ENCODE results near the gene PRKCE.

- TF ChIP-seq POLR2AphosphoS5 (IDR thresholded peaks at IDR 0.05), result no peak
- no peak for TF ChIP-seq CTCF (IDR thresholded peaks at IDR 0.05)
- no peak for TF ChIP-seq POLR2A (IDR thresholded peaks at IDR 0.05)
- TF ChIP-seq EP300 (IDR thresholded peaks at IDR 0.05), result no peak
Measured at GRCh38 chr2:45637440-45637839, 14.0 kb upstream of the PRKCE start.

Data from sigmoid colon (tissue), 4 donors.